DOHH2 (cell line): ENCODE results near the gene TRIM41.
A peak's percentile ranks its signal among the peaks of the same experiment; 100 is the strongest.

Experiments
- H3F3A ChIP-seq: fragments of 200-600 bp; sonication (generic), shearing (Covaris generic); 2 replicates; pipeline ENCODE4 v1.6.0; 2016; ENCODE audit warnings: antibody characterized with exemption, mild to moderate bottlenecking; ENCODE audit not compliant: control insufficient read depth, insufficient read depth
- H3K27ac ChIP-seq: fragments of 200-600 bp; sonication (generic); 2 replicates; pipeline ENCODE4 v1.5.1; 2014; ENCODE audit warnings: low read depth, mild to moderate bottlenecking, low read length, moderate library complexity
- H3K27me3 ChIP-seq: fragments of 200-600 bp; sonication (generic); 2 replicates; pipeline ENCODE4 v1.6.1; 2014; ENCODE audit warnings: mild to moderate bottlenecking, low read length, mixed read lengths; ENCODE audit not compliant: control insufficient read depth
- H3K36me3 ChIP-seq: fragments of 200-600 bp; sonication (generic); 2 replicates; pipeline ENCODE4 v1.6.1; 2014; ENCODE audit warnings: mild to moderate bottlenecking, low read length, moderate library complexity, mixed read lengths; ENCODE audit not compliant: control insufficient read depth
- H3K4me1 ChIP-seq: fragments of 200-600 bp; sonication (generic); 2 replicates; pipeline ENCODE4 v1.6.1; 2014; ENCODE audit warnings: mild to moderate bottlenecking, low read length, mixed read lengths; ENCODE audit not compliant: control insufficient read depth
- H3K4me2 ChIP-seq: fragments of 200-600 bp; sonication (generic); 2 replicates; pipeline ENCODE4 v1.6.0; 2014; ENCODE audit warnings: mild to moderate bottlenecking, low read length, moderate library complexity
- H3K4me3 ChIP-seq: fragments of 200-600 bp; sonication (generic); 2 replicates; pipeline ENCODE4 v1.5.1; 2014; ENCODE audit warnings: mild to moderate bottlenecking, low read length, mixed read lengths
- H3K79me2 ChIP-seq: fragments of 200-600 bp; sonication (generic); 2 replicates; pipeline ENCODE4 v1.6.1; 2014; ENCODE audit warnings: mild to moderate bottlenecking, low read length, mixed read lengths; ENCODE audit not compliant: control insufficient read depth
- H3K9me2 ChIP-seq: fragments of 200-600 bp; sonication (generic); replicated peaks from 2 replicates; pipeline ENCODE4 v1.6.1; 2014; ENCODE audit warnings: mild to moderate bottlenecking, low read length, mixed read lengths; ENCODE audit not compliant: control insufficient read depth
- H3K9me3 ChIP-seq: fragments of 200-600 bp; sonication (generic); 2 replicates; pipeline ENCODE4 v1.6.1; 2014; ENCODE audit warnings: antibody characterized with exemption, low read length, mixed read lengths; ENCODE audit not compliant: control insufficient read depth, insufficient read depth
- H4K20me1 ChIP-seq: fragments of 200-600 bp; sonication (generic); 2 replicates; pipeline ENCODE4 v1.6.0; 2014; ENCODE audit warnings: low read depth, mild to moderate bottlenecking, antibody characterized with exemption, low read length, moderate library complexity; ENCODE audit not compliant: control insufficient read depth, insufficient read depth
- EZH2phosphoT487 ChIP-seq: fragments of 200-600 bp; sonication (generic); IDR thresholded peaks from 2 replicates; pipeline ENCODE4 v1.6.1; 2017; ENCODE audit warnings: borderline replicate concordance, mild to moderate bottlenecking, antibody characterized with exemption, low read length, moderate library complexity, mixed read lengths
- TF ChIP-seq, protein P1 (sequence below): fragments of 200-600 bp; sonication (generic); IDR thresholded peaks from one replicate; pipeline ENCODE4 v1.5.1; 2014; ENCODE audit warnings: antibody characterized with exemption, mild to moderate bottlenecking, low read depth, low read length; ENCODE audit not compliant: poor library complexity, severe bottlenecking

The TRIM41 gene

DNA sequence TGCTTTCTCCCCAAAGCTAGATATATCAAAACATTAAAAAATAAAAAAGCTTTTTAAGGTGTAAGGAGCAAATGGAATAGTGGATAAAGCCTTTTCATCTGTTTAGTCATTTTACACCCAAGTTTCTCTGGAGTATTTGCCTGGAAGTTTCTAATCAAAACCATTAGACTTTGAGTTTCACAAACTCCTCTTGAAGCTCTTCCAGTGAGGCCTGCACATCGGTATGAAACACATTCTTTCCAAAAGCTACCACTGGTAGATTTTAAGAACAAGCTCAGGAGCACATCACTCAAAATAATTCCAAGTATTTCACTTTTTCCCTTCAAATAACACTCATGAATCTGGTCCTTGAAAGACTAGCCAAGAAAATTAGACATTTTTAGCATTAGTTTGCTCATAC, 32.2 kb downstream of the TRIM41 start:
- H3K27ac ChIP-seq: no peak overlapping the region
- H3K4me2 ChIP-seq: no peak overlapping the region
- H3K36me3 ChIP-seq: peaks cover 67% of the 10 kb centered on the region

DNA sequence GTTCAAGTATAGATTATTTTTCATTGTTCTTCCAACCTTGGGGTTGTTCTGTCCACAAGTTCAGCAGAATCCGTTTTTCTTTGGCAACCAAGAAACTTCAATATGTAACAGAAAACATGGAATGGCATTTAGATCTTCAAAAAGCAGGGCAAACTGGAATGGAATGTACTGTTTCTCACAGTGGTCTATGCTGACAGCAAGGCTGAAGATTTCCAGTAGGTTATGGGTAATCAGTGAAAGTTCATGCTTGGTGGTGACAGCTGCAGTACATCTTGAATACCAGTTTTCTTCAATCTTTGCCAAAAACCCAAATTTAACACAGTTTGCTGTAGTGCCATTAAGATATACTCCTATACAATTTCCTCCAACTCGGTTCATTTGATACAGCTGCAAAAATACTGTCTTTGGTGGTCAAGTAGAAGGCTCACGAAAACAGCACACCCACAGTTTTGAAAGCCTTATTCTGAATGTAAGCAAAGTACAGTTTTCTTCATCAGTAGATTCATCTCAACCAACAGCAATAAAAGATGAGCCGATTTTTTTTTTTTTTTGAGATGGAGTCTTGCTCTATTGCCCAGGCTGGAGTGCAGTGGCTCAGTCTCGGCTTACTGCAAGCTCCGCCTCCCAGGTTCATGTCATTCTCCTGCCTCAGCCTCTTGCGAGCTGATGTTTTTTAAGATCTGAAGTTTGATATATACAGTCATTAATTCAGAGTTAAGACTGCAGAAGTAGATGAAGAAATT, 32.9 kb downstream of the TRIM41 start:
- H3K9me2 ChIP-seq: no peaks in the 10 kb centered on the region
- peak overlapping the region; percentile 28; the same call in 1 of the 2 replicates for H3K4me2 ChIP-seq
- peaks cover 16% of the 10 kb centered on the region for H4K20me1 ChIP-seq
- H3K79me2 ChIP-seq: peaks cover 98% of the 10 kb centered on the region
- 0 out of 2 replicates have a peak, but pooled peaks cover 10% of the 10 kb centered on the region for H3F3A ChIP-seq
- no peaks in the 10 kb centered on the region for H3K9me3 ChIP-seq
- no peak overlapping the region for H3K4me3 ChIP-seq
- H3K27me3 ChIP-seq: no peaks in the 10 kb centered on the region
- peaks cover 63% of the 10 kb centered on the region for H3K36me3 ChIP-seq
- no peak for TF ChIP-seq EZH2phosphoT487
- TF ChIP-seq, protein P1, sequence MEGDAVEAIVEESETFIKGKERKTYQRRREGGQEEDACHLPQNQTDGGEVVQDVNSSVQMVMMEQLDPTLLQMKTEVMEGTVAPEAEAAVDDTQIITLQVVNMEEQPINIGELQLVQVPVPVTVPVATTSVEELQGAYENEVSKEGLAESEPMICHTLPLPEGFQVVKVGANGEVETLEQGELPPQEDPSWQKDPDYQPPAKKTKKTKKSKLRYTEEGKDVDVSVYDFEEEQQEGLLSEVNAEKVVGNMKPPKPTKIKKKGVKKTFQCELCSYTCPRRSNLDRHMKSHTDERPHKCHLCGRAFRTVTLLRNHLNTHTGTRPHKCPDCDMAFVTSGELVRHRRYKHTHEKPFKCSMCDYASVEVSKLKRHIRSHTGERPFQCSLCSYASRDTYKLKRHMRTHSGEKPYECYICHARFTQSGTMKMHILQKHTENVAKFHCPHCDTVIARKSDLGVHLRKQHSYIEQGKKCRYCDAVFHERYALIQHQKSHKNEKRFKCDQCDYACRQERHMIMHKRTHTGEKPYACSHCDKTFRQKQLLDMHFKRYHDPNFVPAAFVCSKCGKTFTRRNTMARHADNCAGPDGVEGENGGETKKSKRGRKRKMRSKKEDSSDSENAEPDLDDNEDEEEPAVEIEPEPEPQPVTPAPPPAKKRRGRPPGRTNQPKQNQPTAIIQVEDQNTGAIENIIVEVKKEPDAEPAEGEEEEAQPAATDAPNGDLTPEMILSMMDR: no peak
- H3K4me1 ChIP-seq: peaks cover 32% of the 10 kb centered on the region
- no peak overlapping the region for H3K27ac ChIP-seq

More for the DNA sequence above, 32.2 kb downstream of the TRIM41 start:
- Histone ChIP-seq H3K9me2 (no peaks in the 10 kb centered on the region), H3K79me2 (peaks cover 97% of the 10 kb centered on the region), H3K4me1 (peaks cover 35% of the 10 kb centered on the region), H3K27me3 (no peaks in the 10 kb centered on the region), H3K9me3 (no peaks in the 10 kb centered on the region), H3K4me3 (no peak overlapping the region), H4K20me1 (peaks cover 14% of the 10 kb centered on the region), H3F3A (0 out of 2 replicates have a peak, but pooled peaks cover 10% of the 10 kb centered on the region)
- TF ChIP-seq EZH2phosphoT487: no peak
- TF ChIP-seq, protein P1: no peak

DNA sequence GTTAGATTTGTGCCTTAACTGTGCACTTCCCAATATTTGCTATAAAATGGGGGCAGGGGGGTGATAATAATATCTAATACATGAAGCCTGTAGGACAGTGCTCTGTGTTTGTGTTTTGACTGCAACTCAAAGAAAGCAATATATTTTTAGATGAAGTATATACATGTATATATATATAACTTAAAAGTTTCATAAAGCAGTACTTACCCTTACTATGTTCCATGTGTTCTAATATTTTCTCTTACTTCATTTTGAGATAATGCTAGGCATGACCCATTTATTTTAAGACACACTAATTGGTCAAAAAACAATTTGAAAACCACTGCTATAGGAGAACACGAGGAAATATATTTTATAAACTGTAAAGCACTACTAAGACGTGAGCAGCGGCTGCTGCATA, 35.5 kb downstream of the TRIM41 start:
- H3K27me3 ChIP-seq: no peaks in the 10 kb centered on the region
- peaks cover 16% of the 10 kb centered on the region for H4K20me1 ChIP-seq
- H3K9me2 ChIP-seq: no peaks in the 10 kb centered on the region
- H3K79me2 ChIP-seq: peaks cover 91% of the 10 kb centered on the region
- H3K36me3 ChIP-seq: peaks cover 61% of the 10 kb centered on the region
- peak overlapping the region; percentile 94 for H3K4me3 ChIP-seq
- H3K4me1 ChIP-seq: peaks cover 35% of the 10 kb centered on the region
- TF ChIP-seq, protein P1: no peak
- TF ChIP-seq EZH2phosphoT487: no peak
- peak overlapping the region; percentile 84 for H3K4me2 ChIP-seq
- H3K9me3 ChIP-seq: no peaks in the 10 kb centered on the region
- H3F3A ChIP-seq: 0 out of 2 replicates have a peak, but pooled peaks cover 8% of the 10 kb centered on the region
- H3K27ac ChIP-seq: no peak overlapping the region
